ENCODE measurements around the gene LGR4.

The LGR4 gene

DNA sequence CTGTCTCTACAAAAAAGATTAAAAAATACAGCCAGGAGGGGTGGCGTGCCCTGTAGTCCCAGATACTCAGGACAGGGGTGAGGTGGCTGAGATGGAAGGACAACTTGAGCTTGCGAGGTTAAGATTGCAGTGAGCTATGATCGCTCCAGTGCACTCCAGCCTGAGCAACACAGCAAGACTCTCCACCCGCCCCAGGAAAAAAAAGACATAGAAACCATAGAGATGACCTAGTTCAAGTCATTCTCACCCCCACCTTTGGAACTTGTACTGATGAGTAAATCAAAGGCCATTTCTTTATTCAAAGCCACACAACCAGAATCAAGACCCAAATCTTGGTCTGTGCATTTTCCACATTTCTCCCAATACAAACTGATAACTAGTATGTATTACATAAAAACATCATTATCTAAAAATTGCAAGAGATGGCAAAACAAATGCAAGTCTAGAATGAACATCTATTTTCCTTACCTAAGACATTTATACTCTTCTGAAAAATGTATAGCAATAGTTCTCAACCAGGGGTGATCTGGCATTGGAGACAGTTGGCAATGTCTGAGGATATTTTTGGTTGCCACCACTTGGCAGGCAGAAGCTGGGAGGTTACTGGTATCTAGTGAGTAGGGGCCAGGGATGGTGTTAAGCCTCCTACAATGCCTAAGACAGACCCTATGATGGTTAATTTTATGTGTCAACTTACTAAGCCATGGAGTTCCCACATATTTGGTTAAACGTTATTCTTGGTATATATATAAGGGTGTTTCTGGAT is 34.6 kb downstream of the LGR4 start:
- TF ChIP-seq GATA3 (IDR thresholded peaks at IDR 0.05; ENCODE audit: low read depth, low read length) (no peak), GATA2 (IDR thresholded peaks at IDR 0.05; ENCODE audit: low read depth, low read length) (no peak)

DNA sequence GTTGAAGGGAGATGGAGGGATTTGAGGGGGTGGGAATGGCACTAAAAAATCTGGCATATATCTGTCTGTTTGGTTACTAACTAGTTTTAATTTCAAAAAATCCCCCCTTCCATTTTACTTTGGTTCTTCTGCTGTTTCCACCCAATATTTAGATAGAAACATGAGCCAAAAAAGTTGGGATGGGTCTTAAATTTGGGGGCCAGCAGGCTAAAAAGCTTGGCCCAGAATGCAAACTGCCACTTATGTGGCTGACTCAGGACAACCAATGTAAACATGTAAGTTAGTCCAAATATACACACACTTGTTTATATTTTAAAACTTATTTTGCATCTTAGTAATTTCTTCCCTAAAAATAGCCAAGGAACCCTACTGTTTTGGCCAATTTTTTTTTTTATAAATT is 35.7 kb downstream of the LGR4 start:
- TF ChIP-seq GATA2 (IDR thresholded peaks at IDR 0.05; ENCODE audit: low read depth, low read length) = no peak

DNA sequence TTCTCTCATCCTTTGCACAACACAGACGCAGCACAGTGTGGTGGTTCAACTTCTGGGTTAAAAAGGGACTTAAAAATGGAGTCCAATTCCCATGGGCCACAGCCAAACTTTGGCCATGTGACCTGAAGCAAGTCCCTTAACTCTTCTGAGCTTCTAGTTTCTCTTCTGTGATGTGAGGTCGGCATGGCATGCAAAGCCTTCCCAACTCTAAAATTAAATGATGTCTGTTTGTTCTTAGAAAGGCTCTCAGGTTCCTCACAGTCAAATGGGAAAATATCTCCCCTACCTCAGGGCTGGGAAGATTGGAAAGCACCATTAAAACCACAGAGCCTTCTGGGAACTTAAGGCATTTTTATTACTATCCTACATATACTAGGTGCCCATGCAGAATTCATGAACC is 38.8 kb downstream of the LGR4 start:
- TF ChIP-seq GATA3 (IDR thresholded peaks at IDR 0.05; ENCODE audit: low read depth, low read length) (no peak), GATA2 (IDR thresholded peaks at IDR 0.05; ENCODE audit: low read depth, low read length) (no peak)

DNA sequence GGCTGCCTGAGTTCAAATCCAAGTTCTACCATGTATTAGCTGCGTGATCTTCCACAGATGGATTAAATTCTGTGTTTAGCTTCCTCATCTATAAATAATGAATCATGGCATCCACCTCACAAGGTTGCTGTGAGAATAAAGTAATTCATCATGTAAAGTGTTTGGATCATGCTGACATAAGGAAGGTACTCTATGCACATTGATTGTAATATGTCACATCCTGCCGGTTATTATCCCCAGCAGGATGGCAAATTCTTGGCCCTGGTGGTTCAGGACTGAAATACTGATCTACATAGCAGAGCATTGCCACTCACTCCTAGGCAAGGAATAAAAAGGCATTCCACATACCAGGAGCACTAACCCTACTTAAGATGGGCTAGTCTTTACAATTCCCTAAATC is 40.8 kb downstream of the LGR4 start:
- TF ChIP-seq GATA2 (IDR thresholded peaks at IDR 0.05; ENCODE audit: low read depth, low read length) (no peak), GATA3 (IDR thresholded peaks at IDR 0.05; ENCODE audit: low read depth, low read length) (no peak)

DNA sequence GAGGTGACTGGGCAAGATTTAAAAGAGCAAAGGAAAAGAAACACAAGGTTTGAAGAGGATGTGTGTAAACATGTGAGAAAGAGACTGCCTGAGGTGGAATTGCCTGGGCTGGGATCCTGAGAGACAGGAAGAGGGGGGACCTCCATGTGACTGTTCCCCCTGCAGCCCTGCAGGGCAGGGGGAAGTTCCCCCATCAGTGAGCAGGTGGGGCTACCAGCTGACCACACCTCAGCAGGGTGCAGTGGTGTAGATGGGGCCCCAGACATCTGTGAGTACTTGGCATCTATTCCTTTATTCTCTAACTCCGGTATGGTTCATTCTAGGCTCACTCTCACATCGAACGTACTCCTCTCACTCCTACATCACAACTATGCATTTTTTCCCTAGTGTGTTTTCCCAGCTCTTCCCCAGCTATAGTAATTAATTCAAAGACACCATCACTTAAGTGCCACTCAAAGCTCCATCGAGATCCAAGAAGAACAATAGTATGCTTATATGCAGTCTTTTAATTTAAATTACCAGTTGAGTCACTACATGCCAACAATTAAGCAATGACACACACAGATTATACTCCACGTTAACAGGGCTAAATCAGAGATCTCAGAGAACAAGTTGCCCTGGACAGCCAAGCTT is 42.7 kb downstream of the LGR4 start:
- TF ChIP-seq GATA2 (IDR thresholded peaks at IDR 0.05; ENCODE audit: low read depth, low read length) = no peak
- TF ChIP-seq GATA3 (IDR thresholded peaks at IDR 0.05; ENCODE audit: low read depth, low read length) = no peak

DNA sequence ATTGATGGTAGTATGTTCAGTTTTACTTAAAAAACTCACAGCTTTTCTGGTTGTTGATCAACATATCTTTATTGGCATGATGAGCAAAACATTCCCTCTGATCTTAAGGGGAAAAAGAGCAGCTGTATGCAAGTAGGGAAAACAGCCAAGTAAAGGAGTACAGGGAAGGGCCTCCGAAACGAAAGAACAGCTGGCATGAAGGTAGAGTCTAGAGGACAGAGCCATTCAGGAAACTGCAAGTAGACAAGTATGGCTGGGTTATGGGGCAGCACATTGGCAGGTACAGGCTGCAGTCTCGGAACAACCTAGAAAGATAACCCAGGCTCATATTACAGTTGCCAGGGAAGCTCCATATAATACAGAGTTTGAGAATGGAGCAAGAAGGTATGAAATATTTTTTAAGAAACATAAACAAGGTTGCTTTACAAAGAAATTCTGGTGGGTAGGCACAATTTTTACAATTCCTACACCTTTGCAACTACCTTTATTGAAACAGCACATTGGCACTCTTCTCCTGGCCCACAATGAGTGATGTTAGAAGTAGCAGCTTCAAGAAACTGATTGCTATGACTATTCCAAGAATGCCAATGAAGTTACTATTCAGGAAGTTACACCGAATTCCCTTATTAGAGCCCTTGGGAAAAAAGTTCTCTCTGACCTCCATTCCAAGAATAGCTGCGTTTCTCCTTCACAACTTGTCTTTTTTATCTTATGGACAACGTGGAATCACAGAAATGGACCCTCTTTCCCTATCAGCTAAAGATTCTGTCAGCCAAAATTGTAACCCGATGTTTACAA is 45.2 kb downstream of the LGR4 start:
- no peak for TF ChIP-seq GATA2 (IDR thresholded peaks at IDR 0.05; ENCODE audit: low read depth, low read length)
- no peak for TF ChIP-seq GATA3 (IDR thresholded peaks at IDR 0.05; ENCODE audit: low read depth, low read length)

DNA sequence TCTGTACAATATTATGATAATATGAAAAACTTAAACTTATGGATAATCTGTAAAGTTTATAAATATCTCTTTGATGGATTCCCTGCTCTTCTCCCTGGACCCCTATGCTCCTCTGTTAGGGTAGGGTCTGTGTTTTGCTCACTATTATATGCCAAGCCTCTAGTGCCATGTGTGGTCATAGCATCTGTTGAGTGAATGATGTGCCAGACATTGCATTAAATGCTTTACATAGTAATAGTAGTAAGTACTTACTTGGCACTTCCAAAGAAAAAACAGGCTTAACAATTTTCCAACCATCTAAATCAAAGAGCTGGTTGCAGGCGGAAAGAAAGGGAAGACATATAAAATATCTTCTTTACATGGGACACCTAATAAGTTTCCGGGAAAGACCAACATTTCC is 46.8 kb downstream of the LGR4 start:
- TF ChIP-seq GATA3 (IDR thresholded peaks at IDR 0.05; ENCODE audit: low read depth, low read length) = no peak

DNA sequence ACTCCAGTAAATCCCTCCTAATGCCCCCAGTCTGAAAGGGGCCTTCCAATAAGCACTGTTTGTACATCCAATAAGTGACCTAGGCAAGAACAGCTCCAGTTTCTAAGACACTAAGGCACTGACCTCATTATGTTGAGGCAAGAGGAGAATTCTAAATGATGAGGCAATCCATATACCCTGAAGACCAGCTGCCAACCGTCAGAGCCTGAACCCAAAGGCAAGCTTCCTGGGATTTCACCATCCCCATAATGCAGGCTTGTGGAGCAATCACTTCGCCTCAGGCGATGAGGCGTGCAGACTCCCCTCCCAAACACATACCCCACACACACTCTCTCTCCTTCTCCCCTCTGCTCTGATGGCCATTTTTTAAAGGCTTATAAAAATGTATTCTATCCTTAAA is 49.5 kb downstream of the LGR4 start:
- TF ChIP-seq GATA2 (IDR thresholded peaks at IDR 0.05; ENCODE audit: low read depth, low read length) = no peak
- no peak for TF ChIP-seq GATA3 (IDR thresholded peaks at IDR 0.05; ENCODE audit: low read depth, low read length)

DNA sequence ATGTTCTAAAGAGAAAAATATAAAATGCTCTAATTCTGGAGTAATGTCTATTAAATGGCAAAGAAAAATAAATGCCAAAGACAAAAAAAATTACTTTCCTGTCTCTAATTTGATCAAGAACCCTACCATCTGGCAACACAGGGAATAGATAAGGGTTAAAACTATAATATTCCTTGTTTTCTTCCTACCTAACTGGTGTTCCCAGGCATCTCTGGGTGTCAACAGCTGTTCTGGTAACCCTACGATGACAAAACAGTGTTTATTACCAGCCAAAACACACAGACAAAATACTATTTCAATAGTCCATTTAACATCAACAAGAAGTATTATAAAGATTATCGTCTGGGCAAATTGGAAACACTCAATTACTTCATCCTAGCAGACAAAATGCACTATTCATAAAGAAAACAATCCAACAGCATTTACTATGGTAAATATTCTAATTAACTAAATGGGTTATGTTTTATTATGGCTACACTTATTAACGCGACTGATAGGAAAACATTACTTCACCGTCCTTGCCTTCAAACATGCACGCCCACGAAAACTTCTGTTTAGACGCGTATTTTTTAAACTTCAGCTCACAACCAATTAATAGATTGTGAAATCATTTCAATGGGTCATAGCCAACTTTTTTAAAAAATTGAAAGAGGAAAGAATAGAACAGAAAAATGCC is 50.6 kb downstream of the LGR4 start:
- TF ChIP-seq GATA2 (IDR thresholded peaks at IDR 0.05; ENCODE audit: low read depth, low read length) (no peak), GATA3 (IDR thresholded peaks at IDR 0.05; ENCODE audit: low read depth, low read length) (no peak)

DNA sequence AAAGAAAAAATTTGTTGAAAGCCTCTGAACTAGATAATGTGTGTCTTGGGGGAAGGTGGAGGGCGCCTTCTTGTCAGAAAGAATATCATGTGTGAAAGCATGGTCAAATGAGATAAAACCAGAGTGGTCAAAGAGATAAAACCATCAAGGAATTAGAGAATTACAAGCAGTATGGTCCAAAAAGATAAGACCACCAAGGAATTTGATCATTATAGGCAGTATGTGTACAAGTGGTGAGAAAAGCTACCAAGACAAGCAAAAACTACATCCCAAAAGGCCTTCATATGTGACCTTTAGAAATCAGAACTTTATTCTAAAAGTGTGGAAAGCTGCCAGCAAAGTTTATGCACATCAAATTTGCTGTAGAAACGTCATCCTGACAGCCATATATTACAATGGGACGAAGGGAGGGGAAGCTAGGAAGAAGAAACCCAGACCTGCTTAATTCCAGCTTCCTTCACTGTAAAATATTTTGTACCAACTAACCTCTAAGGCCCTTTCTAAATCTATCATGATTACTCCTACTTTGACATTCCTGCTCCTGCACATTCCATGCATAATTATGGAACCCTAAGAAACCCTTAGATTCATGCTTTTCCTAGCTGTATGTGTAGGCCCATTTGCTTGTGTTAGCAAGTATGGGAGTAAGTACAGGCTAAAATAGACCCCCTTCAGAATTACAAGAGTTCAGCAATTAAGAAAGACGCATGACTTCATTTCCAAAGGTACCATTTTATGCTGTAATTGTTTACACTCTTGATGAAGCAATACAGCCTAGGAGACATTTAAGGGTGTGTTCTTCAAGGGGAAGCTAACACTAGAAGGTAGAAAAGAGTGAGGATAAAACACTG is 51.6 kb downstream of the LGR4 start:
- TF ChIP-seq GATA2 (IDR thresholded peaks at IDR 0.05; ENCODE audit: low read depth, low read length) (no peak), GATA3 (IDR thresholded peaks at IDR 0.05; ENCODE audit: low read depth, low read length) (no peak)

DNA sequence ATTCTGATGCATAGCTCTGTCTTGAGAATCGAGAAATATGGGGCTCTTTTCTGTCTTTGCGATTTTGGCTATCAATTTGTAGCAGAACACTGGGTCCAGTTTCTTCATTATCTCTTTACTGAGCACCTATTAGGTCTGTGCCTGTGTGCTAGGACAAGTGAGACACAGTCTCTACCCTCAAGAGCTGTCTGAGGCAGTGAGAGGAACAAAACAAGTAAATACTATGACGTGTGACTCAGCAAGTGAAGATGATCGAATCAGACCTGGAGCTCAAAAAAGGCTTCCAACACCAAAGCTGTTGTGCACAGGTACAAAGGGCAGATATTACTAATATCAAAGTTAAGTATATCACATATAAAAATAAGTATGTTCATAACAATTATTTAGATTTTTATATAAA is 52.4 kb downstream of the LGR4 start:
- TF ChIP-seq GATA3 (IDR thresholded peaks at IDR 0.05; ENCODE audit: low read depth, low read length) (no peak), GATA2 (IDR thresholded peaks at IDR 0.05; ENCODE audit: low read depth, low read length) (no peak)

DNA sequence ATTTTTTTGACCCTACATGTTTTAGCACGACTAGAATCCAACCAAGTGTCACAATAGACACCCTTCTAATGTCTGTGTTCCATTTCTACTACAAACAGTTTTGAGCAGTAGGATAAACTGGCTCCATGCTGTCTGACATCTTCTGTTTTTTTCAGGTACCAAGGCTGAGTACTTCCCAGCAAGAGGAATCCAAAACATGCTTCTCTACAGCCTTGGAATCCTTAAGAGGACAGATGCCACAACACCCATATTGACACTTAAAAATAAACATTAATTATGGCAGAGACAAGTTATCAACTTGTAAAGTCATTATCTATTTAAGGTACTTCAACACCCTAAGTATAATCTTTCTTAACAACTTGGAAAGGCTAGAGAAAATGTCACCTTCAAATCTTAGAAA is 54.2 kb downstream of the LGR4 start:
- TF ChIP-seq GATA3 (IDR thresholded peaks at IDR 0.05; ENCODE audit: low read depth, low read length) (no peak), GATA2 (IDR thresholded peaks at IDR 0.05; ENCODE audit: low read depth, low read length) (no peak)

DNA sequence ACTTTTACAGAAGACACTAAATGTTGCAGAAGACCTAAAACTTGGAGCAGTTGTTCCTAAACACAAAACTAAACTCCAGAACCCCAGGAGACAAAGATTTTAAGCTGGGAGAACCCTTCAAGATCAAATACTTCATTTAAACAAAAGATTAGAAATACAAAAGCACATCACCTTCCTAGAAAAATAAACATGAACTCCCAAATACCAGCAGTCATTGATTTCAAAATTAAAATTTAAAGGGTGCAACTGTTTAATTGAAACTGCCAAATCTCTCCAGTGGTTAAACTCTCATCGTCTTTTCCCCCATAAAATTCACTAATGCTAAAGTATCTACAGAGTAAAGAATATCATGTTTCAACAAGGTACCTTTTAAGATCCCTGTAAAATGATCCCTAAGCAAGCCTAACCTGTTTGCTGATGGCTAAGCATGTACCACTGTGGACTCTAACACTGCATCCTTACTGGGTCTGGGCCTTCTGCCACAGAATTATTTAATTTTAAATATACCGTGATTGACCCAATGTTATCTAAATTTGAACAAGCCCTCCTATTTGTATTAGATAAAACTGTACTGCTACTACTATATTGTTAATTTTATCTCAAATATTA is 55.9 kb downstream of the LGR4 start:
- TF ChIP-seq GATA2 (IDR thresholded peaks at IDR 0.05; ENCODE audit: low read depth, low read length) = no peak
- TF ChIP-seq GATA3 (IDR thresholded peaks at IDR 0.05; ENCODE audit: low read depth, low read length) = no peak
